ENCODE results near the gene WRNIP1. TPM values are rescaled to one million over a fixed set of nuclear protein-coding genes. Genes with fewer than 3 reads are reported as not detected.
"Not testable (repeated sequence)": the region's sequence is repeated elsewhere in the genome, so short reads cannot be mapped to it uniquely, and the experiment has no call there.

The WRNIP1 gene
- total RNA-seq, 5 donors from 2014 or later (not counting 1 experiment from before 2014, with no cell fraction given): 30.1 to 46.1 (median 41.1) TPM

DNA sequence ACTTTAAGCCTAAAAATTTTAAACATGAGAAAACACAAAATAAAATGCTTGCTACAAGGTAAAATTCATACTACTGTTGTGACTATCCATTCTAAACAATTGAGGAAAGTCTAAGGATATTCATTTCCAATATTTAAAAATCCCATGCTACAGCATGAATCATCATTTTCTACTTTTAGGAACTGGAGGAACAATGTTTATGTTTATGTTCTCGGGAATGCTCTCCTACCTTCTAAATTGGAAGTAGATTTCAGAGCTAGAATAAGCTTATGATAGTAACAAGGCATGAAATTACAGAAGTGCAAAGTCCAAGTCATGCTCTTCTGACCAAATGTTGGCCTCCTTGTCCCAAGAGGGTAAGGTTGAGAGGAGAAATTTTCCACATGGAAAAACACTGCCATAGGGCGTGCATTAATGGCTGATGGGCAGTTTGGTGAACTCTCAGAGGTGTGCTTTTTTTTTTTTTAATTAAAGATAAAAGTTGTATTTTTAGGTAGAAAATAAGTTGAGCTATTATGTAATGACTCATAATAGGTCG is 8.4 kb upstream of the WRNIP1 start:
- no peaks in the 10 kb centered on the region for H3K36me3 Mint-ChIP-seq
- DNase-seq (no peak), ATAC-seq (replicated peaks in 1 of 4) (no peak)
- H3K9me3 ChIP-seq: no peaks in the 10 kb centered on the region
- peaks cover 0 to 3% of the 10 kb centered on the region in 2 experiments for H3K27me3 ChIP-seq (replicated peaks in 1 of 2; ENCODE audit: control insufficient read depth in 2 of 2, extremely low read depth in 1 of 2, insufficient read depth in 2 of 2, low read length in 1 of 2)
- 84% methylated on average over 2 of the region's 3 CpGs for WGBS (ENCODE audit: insufficient coverage)
- H3K36me3 ChIP-seq (ENCODE audit: control insufficient read depth in 2 of 2, extremely low read depth in 1 of 2, insufficient read depth in 1 of 2, low read length in 1 of 2): no peaks in the 10 kb centered on the region
- peaks cover 0 to 2% of the 10 kb centered on the region in 2 experiments for H3K4me1 ChIP-seq (ENCODE audit: control insufficient read depth in 1 of 2, extremely low read depth in 1 of 2, insufficient read depth in 2 of 2, low read length in 2 of 2)
- CTCF ChIA-PET: interaction anchor here (0.6 to 2.9 kb wide), 5 partner anchors 18 to 230 kb away, joined by 3 to 12 read pairs (median 3); no protein-coding TSS in a partner anchor
- H3K27me3 Mint-ChIP-seq: peaks cover 17 to 22% of the 10 kb centered on the region in 2 donors
- H3K4me3 Mint-ChIP-seq: no peak overlapping the region
- no peaks in the 10 kb centered on the region for H3K9me3 Mint-ChIP-seq
- H3K27ac ChIP-seq (ENCODE audit: low read length): no peak overlapping the region
- POLR2A ChIA-PET: interaction anchor here in 1 of 2 donors (0.5 to 0.7 kb wide), 2 partner anchors 146 to 893 kb away, joined by 3 read pairs; no protein-coding TSS in a partner anchor
- peaks cover 10 to 13% (median 11%) of the 10 kb centered on the region in 3 donors for H3K4me1 Mint-ChIP-seq
- H3K27ac Mint-ChIP-seq: no peak overlapping the region
- H3K4me3 ChIP-seq (ENCODE audit: control insufficient read depth in 1 of 2, extremely low read depth in 1 of 2, low read length in 1 of 2): no peak overlapping the region

DNA sequence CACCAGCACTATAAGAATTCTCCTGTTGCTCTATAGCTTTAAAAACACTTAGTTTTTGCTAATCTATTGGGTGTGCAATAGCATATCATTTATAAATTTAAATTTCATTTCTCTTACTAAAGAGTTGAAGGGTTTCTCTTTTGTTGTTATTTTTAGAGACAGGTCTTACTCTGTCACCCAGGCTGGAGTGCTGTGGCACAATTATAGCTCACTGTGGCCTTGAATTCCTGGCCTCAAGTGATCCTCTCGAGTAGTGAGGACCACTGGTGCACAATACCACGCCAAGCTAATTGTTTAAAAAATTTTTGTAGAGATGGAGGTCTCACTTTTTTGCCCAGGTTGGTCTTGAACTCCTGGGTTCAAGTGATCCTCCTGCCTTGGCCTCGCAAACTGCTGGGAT is 6.2 kb upstream of the WRNIP1 start:
- Mint-ChIP-seq H3K4me1 (peaks cover 10 to 11% (median 10%) of the 10 kb centered on the region in 3 donors), H3K27me3 (peaks cover 9 to 11% of the 10 kb centered on the region in 2 donors), H3K9me3 (no peaks in the 10 kb centered on the region), H3K27ac (no peak overlapping the region), H3K4me3 (no peak overlapping the region), H3K36me3 (no peaks in the 10 kb centered on the region)
- ChIA-PET POLR2A (interaction anchor here in 1 of 2 donors (0.7 kb wide), 1 partner anchor 174 kb away, joined by 3 read pairs; no protein-coding TSS in a partner anchor), CTCF (interaction anchor here (0.5 to 2.3 kb wide), 5 partner anchors 9 to 1414 kb away, joined by 4 to 10 read pairs (median 5); partner anchors contain the start of gene MYLK4 (in 1 of the 2))
- Histone ChIP-seq H3K27ac (ENCODE audit: low read length) (no peak overlapping the region), H3K4me1 (ENCODE audit: control insufficient read depth in 1 of 2, extremely low read depth in 1 of 2, insufficient read depth in 2 of 2, low read length in 2 of 2) (peaks cover 0 to under 1% of the 10 kb centered on the region in 2 experiments), H3K36me3 (ENCODE audit: control insufficient read depth in 2 of 2, extremely low read depth in 1 of 2, insufficient read depth in 1 of 2, low read length in 1 of 2) (no peaks in the 10 kb centered on the region), H3K4me3 (ENCODE audit: control insufficient read depth in 1 of 2, extremely low read depth in 1 of 2, low read length in 1 of 2) (no peak overlapping the region), H3K9me3 (no peaks in the 10 kb centered on the region), H3K27me3 (replicated peaks in 1 of 2; ENCODE audit: control insufficient read depth in 2 of 2, extremely low read depth in 1 of 2, insufficient read depth in 2 of 2, low read length in 1 of 2) (peaks cover 0 to 3% of the 10 kb centered on the region in 2 experiments)
- 80% methylated on average over 1 of the region's 3 CpGs for WGBS (ENCODE audit: insufficient coverage)
- no peak for DNase-seq
- ATAC-seq (replicated peaks in 1 of 4): no peak

DNA sequence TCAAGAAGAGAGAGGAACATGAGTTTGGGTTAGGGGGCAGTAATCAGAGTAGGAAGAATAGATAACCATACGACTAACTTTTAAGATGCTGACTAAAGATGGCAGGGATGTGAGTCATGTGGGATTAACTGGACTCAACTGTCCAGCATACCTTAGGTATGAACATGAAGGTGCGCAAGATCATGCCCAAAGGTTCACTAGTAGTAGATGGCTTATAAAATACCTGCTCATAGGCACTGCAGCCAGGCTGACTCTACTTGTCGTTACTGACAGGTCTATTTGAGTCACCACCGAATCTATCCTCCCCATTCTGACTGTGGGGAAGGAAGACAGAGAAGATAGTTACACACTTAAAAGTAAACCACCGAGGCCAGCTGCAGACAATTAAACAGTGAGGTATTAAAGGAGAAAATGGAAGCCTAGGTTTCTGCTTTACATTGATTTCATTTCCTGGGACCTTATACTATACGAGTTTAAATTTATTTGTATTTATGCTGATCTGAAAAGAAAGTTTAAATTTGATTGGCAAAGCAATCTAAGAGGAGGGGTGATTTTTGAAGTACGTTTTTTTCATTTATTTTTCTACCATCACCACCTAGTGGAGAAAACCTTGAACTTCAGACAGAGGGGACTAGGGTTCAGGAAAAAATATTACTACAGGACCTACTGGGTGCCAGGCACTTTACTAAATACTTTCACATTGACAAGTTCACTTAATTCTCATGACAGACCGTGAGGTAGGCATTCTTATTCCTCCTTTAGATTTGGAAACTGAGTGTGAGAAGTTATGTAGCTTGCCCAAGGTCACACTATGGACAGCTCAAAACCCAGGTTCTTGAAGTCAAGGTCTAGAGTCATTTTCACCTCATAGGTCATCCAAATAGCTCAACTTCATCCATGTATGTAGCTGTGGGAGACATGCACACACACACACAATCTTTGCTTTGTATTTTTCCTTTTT is 4.0 kb upstream of the WRNIP1 start:
- Mint-ChIP-seq H3K27ac (peak overlapping the region; percentile 61 to 80), H3K4me3 (peak overlapping the region; percentile 53 to 69 (median 67)), H3K9me3 (no peaks in the 10 kb centered on the region), H3K27me3 (peaks cover 4 to 6% of the 10 kb centered on the region in 2 donors), H3K4me1 (peaks cover 17 to 20% (median 19%) of the 10 kb centered on the region in 3 donors), H3K36me3 (no peaks in the 10 kb centered on the region)
- CTCF ChIA-PET: interaction anchor here (0.6 to 3.0 kb wide), 5 partner anchors 11 to 67 kb away, joined by 3 to 10 read pairs (median 5); partner anchors contain the start of gene MYLK4 (in 2 of the 2)
- peaks cover 0 to 8% of the 10 kb centered on the region in 2 experiments for H3K4me1 ChIP-seq (ENCODE audit: control insufficient read depth in 1 of 2, extremely low read depth in 1 of 2, insufficient read depth in 2 of 2, low read length in 2 of 2)
- DNase-seq (peak in 1 of 35 experiments; percentile 62), ATAC-seq (replicated peaks in 1 of 4) (no peak)
- no peak overlapping the region for H3K4me3 ChIP-seq (ENCODE audit: control insufficient read depth in 1 of 2, extremely low read depth in 1 of 2, low read length in 1 of 2)
- no peaks in the 10 kb centered on the region for H3K9me3 ChIP-seq
- POLR2A ChIA-PET: no interaction called here
- 75% methylated on average over 1 of the region's 8 CpGs for WGBS (ENCODE audit: insufficient coverage)
- no peaks in the 10 kb centered on the region for H3K36me3 ChIP-seq (ENCODE audit: control insufficient read depth in 2 of 2, extremely low read depth in 1 of 2, insufficient read depth in 1 of 2, low read length in 1 of 2)
- no peaks in the 10 kb centered on the region for H3K27me3 ChIP-seq (replicated peaks in 1 of 2; ENCODE audit: control insufficient read depth in 2 of 2, extremely low read depth in 1 of 2, insufficient read depth in 2 of 2, low read length in 1 of 2)
- H3K27ac ChIP-seq (ENCODE audit: low read length): no peak overlapping the region

DNA sequence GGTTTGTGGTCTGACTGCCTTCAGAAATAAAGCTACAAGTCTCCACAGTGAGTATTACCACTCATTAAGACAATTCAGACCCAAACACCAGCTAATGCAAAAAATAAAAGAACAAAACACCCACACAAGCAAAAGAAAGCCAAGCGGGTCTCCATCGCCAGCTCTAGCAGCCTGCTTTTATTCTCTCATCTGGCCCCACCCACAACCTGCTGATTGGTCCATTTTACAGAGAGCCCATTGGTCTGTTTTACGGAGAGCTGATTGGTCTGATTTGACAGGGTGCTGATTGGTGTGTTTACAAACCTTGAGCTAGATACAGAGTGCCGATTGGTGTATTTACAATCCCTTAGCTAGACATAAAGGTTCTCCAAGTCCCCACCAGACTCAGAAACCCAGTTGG is 2.3 kb upstream of the WRNIP1 start:
- H3K27me3 ChIP-seq (replicated peaks in 1 of 2; ENCODE audit: control insufficient read depth in 2 of 2, extremely low read depth in 1 of 2, insufficient read depth in 2 of 2, low read length in 1 of 2); H3K9me3 ChIP-seq; H3K4me3 Mint-ChIP-seq; H3K27ac Mint-ChIP-seq; H3K4me3 ChIP-seq (ENCODE audit: control insufficient read depth in 1 of 2, extremely low read depth in 1 of 2, low read length in 1 of 2); ATAC-seq (replicated peaks in 1 of 4); H3K36me3 Mint-ChIP-seq; H3K27ac ChIP-seq (ENCODE audit: low read length); H3K9me3 Mint-ChIP-seq; H3K36me3 ChIP-seq (ENCODE audit: control insufficient read depth in 2 of 2, extremely low read depth in 1 of 2, insufficient read depth in 1 of 2, low read length in 1 of 2); H3K27me3 Mint-ChIP-seq: not testable (repeated sequence)
- H3K4me1 Mint-ChIP-seq: peaks cover 27 to 31% (median 29%) of the 10 kb centered on the region in 3 donors
- DNase-seq: peak in 4 of 35 experiments; percentile 8 to 44 (median 20)
- POLR2A ChIA-PET: interaction anchor here (0.5 to 0.6 kb wide), 2 partner anchors 25 to 174 kb away, joined by 3 to 7 read pairs; no protein-coding TSS in a partner anchor
- no CpG with 5 or more reads among the region's 4 CpGs for WGBS (ENCODE audit: insufficient coverage)
- CTCF ChIA-PET: interaction anchor here (0.7 to 3.0 kb wide), 4 partner anchors 10 to 1140 kb away, joined by 4 to 10 read pairs (median 7); partner anchors contain the start of gene MYLK4 (in 1 of the 2)
- peaks cover 15 to 22% of the 10 kb centered on the region in 2 experiments for H3K4me1 ChIP-seq (ENCODE audit: control insufficient read depth in 1 of 2, extremely low read depth in 1 of 2, insufficient read depth in 2 of 2, low read length in 2 of 2)

DNA sequence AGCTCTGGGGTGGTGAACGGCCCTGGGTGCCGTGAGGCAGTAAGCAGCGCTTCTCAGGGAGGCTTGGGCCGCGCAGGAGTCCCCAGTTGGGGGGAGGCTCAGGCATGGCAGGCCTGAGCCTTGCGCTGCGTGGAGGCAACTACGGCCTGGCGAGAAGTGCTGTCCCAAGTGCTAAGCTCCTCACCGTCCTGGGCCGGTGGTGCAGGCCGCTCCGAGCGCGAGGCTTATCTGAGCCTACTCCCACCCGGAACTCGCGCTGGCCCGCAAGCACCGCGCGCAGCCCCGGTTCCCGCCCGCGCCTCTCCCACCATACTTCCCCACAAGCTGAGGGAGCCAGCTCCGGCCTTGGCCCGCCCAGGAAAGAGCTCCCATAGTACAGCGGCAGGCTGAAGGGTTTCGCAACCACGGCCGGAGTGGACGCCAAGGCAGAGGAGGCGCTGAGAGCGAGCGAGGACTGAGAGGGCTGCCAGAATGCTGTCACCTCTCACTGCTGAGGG is 1.8 kb upstream of the WRNIP1 start:
- Mint-ChIP-seq H3K4me1 (peaks cover 33 to 37% (median 35%) of the 10 kb centered on the region in 3 donors), H3K27ac (peak overlapping the region in 1 of 2 donors; percentile 98), H3K36me3 (no peaks in the 10 kb centered on the region), H3K4me3 (peak overlapping the region; percentile 88 to 93 (median 90)), H3K27me3 (no peaks in the 10 kb centered on the region), H3K9me3 (no peaks in the 10 kb centered on the region)
- H3K27me3 ChIP-seq (replicated peaks in 1 of 2; ENCODE audit: control insufficient read depth in 2 of 2, extremely low read depth in 1 of 2, insufficient read depth in 2 of 2, low read length in 1 of 2): no peaks in the 10 kb centered on the region
- DNase-seq: peak in 1 of 35 experiments; percentile 14
- POLR2A ChIA-PET: interaction anchor here (0.5 to 0.6 kb wide), 3 partner anchors 25 to 1258 kb away, joined by 3 to 7 read pairs (median 3); a partner anchor contains a TSS
- CTCF ChIA-PET: interaction anchor here (0.6 to 3.0 kb wide), 5 partner anchors 10 to 1140 kb away, joined by 3 to 10 read pairs (median 4); partner anchors contain the start of gene MYLK4 (in 1 of the 2)
- H3K9me3 ChIP-seq: no peaks in the 10 kb centered on the region
- H3K4me3 ChIP-seq (ENCODE audit: control insufficient read depth in 1 of 2, extremely low read depth in 1 of 2, low read length in 1 of 2): no peak overlapping the region
- WGBS (ENCODE audit: insufficient coverage): over 99% methylated on average over 36 of the region's 36 CpGs
- no peak for ATAC-seq (replicated peaks in 1 of 4)
- H3K36me3 ChIP-seq (ENCODE audit: control insufficient read depth in 2 of 2, extremely low read depth in 1 of 2, insufficient read depth in 1 of 2, low read length in 1 of 2): no peaks in the 10 kb centered on the region
- H3K4me1 ChIP-seq (ENCODE audit: control insufficient read depth in 1 of 2, extremely low read depth in 1 of 2, insufficient read depth in 2 of 2, low read length in 2 of 2): peaks cover 20 to 25% of the 10 kb centered on the region in 2 experiments
- H3K27ac ChIP-seq (ENCODE audit: low read length): no peak overlapping the region
